Hepatocyte (in vitro differentiated cells): Measurements from ENCODE around the gene DPYD. TPM values are rescaled to one million over a fixed set of nuclear protein-coding genes. Genes with fewer than 3 reads are reported as not detected.

Experiments used
- DNase-seq: peaks from one replicate; pipeline ENCODE4 v3.0.0-alpha.2; 2016; ENCODE audit warnings: low spot score
- H2AFZ ChIP-seq: fragments of 200-600 bp; sonication (generic); 2 replicates; pipeline ENCODE4 v1.6.0; 2016; ENCODE audit warnings: antibody characterized with exemption, mild to moderate bottlenecking
- H3K27ac ChIP-seq: fragments of 200-600 bp; sonication (generic); 2 replicates; pipeline ENCODE4 v1.5.1; 2016; ENCODE audit warnings: mild to moderate bottlenecking
- H3K27me3 ChIP-seq: fragments of 200-600 bp; sonication (generic); 2 replicates; pipeline ENCODE4 v1.6.1; 2016
- H3K36me3 ChIP-seq: fragments of 200-600 bp; sonication (generic); replicated peaks from 2 replicates; pipeline ENCODE4 v1.5.1; 2016; ENCODE audit warnings: low read depth; ENCODE audit not compliant: insufficient read depth
- H3K4me1 ChIP-seq: fragments of 200-600 bp; sonication (generic); 2 replicates; pipeline ENCODE4 v1.5.1; 2016; ENCODE audit warnings: mild to moderate bottlenecking, moderate library complexity; ENCODE audit not compliant: insufficient read depth
- H3K4me2 ChIP-seq: fragments of 200-600 bp; sonication (generic); 2 replicates; pipeline ENCODE4 v1.6.0; 2016
- H3K4me3 ChIP-seq: fragments of 200-600 bp; sonication (generic); 2 replicates; pipeline ENCODE4 v1.5.1; 2016; ENCODE audit warnings: mild to moderate bottlenecking
- H3K79me2 ChIP-seq: fragments of 200-600 bp; sonication (generic); 2 replicates; pipeline ENCODE4 v1.6.0; 2017; ENCODE audit warnings: mild to moderate bottlenecking
- H3K9me2 ChIP-seq: fragments of 200-600 bp; sonication (generic); replicated peaks from 2 replicates; pipeline ENCODE4 v1.6.0; 2017; ENCODE audit warnings: mild to moderate bottlenecking; ENCODE audit not compliant: insufficient read depth
- H3K9me3 ChIP-seq: fragments of 200-600 bp; sonication (generic); 2 replicates; pipeline ENCODE4 v1.5.1; 2016; ENCODE audit warnings: low read depth, mild to moderate bottlenecking
- H4K20me1 ChIP-seq: fragments of 200-600 bp; sonication (generic); 2 replicates; pipeline ENCODE4 v1.6.0; 2016; ENCODE audit warnings: mild to moderate bottlenecking; ENCODE audit not compliant: insufficient read depth, poor library complexity, severe bottlenecking
- EZH2 ChIP-seq: fragments of 200-600 bp; sonication (generic); IDR thresholded peaks from 2 replicates; pipeline ENCODE4 v1.6.1; 2016; ENCODE audit warnings: antibody characterized with exemption, mild to moderate bottlenecking, borderline replicate concordance
- EZH2phosphoT487 ChIP-seq: fragments of 200-600 bp; sonication (generic); IDR thresholded peaks from one replicate; pipeline ENCODE4 v1.6.1; 2018; ENCODE audit warnings: antibody characterized with exemption, mild to moderate bottlenecking, low read depth, moderate library complexity; ENCODE audit not compliant: unreplicated experiment, severe bottlenecking
- WGBS: methylation state at CpG from one replicate; pipeline ENCODE4 v1.1.6; 2016; ENCODE audit warnings: low lambda C conversion rate; ENCODE audit errors: missing lambda C conversion rate; 5-methylcytosine and 5-hydroxymethylcytosine counted together
- polyA plus RNA-seq: library from polyadenylated mRNA; unstranded; fragments of >200 nt; fragmentation: Nextera tagmentation; extraction: Ambion mirVana; gene quantifications from 2 replicates; pipeline ENCODE4 v1.2.1, GENCODE V29; 2016
- total RNA-seq: library from RNA; depleted of rRNA; stranded (reverse); fragments of >200 nt; gene quantifications from 2 replicates; pipeline ENCODE4 v1.2.3, GENCODE V29; 2014
- TF ChIP-seq, protein P1 (sequence below): fragments of 200-600 bp; sonication (generic); IDR thresholded peaks from 2 replicates; pipeline ENCODE4 v1.5.1; 2016; ENCODE audit warnings: antibody characterized with exemption, mild to moderate bottlenecking; ENCODE audit not compliant: poor library complexity

Gene DPYD
- total and polyA plus RNA-seq, 2 experiments from 2014 or later: 7.5 to 21.8 TPM

DNA sequence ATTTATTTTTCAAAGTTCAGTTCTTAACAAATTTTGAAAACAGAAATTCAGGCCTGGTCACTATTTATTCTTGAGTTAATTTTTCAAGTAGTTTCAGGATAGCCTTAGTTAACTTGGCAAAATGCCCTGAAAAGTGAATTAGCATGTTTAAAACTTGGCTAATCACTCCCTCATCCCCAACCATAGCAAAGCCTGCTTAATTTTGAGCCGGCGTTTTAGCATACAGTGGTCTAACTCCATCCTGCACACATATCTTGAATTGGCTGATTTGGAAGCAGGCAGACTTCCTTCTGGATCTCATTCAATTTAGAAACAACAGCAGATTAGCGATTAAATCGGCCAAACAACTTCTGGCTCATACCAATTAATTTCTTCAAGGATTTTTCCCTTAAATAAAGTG is 760.0 kb downstream of the DPYD start:
- WGBS: 77% methylated on average over 4 of the region's 4 CpGs
- H4K20me1 ChIP-seq: no peaks in the 10 kb centered on the region
- no peaks in the 10 kb centered on the region for H3K9me3 ChIP-seq
- H3K79me2 ChIP-seq: no peaks in the 10 kb centered on the region
- H2AFZ ChIP-seq: no peak overlapping the region
- H3K4me1 ChIP-seq: no peaks in the 10 kb centered on the region
- H3K27me3 ChIP-seq: no peaks in the 10 kb centered on the region
- no peak for DNase-seq
- H3K9me2 ChIP-seq: no peaks in the 10 kb centered on the region
- TF ChIP-seq EZH2phosphoT487 (no peak), EZH2 (no peak)
- TF ChIP-seq, protein P1, sequence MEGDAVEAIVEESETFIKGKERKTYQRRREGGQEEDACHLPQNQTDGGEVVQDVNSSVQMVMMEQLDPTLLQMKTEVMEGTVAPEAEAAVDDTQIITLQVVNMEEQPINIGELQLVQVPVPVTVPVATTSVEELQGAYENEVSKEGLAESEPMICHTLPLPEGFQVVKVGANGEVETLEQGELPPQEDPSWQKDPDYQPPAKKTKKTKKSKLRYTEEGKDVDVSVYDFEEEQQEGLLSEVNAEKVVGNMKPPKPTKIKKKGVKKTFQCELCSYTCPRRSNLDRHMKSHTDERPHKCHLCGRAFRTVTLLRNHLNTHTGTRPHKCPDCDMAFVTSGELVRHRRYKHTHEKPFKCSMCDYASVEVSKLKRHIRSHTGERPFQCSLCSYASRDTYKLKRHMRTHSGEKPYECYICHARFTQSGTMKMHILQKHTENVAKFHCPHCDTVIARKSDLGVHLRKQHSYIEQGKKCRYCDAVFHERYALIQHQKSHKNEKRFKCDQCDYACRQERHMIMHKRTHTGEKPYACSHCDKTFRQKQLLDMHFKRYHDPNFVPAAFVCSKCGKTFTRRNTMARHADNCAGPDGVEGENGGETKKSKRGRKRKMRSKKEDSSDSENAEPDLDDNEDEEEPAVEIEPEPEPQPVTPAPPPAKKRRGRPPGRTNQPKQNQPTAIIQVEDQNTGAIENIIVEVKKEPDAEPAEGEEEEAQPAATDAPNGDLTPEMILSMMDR: no peak
- H3K4me3 ChIP-seq: no peak overlapping the region
- no peaks in the 10 kb centered on the region for H3K36me3 ChIP-seq
- H3K27ac ChIP-seq: no peak overlapping the region
- no peak overlapping the region for H3K4me2 ChIP-seq

DNA sequence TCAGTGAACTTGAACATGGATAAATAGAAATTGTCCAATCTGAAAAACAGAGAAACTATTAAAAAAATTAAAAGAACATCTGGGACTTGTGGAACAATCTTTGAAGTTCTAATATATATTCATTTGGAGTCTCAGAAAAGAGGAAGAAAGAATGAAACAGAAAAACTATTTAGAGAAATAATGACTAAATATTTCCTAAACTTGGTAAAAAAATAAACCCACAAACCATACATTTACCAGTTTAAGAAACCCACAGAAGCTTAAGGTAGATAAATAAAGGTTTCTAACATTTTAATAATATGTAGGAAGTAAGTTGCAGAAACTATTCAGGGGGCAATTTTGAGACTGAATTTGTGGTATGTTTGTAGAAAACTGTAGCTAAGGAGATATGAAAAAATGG is 761.5 kb downstream of the DPYD start:
- Histone ChIP-seq H3K79me2 (no peaks in the 10 kb centered on the region), H3K9me3 (no peaks in the 10 kb centered on the region), H3K36me3 (no peaks in the 10 kb centered on the region), H4K20me1 (no peaks in the 10 kb centered on the region), H2AFZ (no peak overlapping the region), H3K27me3 (no peaks in the 10 kb centered on the region), H3K4me2 (no peak overlapping the region), H3K27ac (no peak overlapping the region), H3K9me2 (no peaks in the 10 kb centered on the region), H3K4me1 (no peaks in the 10 kb centered on the region), H3K4me3 (no peak overlapping the region)
- TF ChIP-seq EZH2phosphoT487: no peak
- TF ChIP-seq, protein P1: no peak
- TF ChIP-seq EZH2: no peak
- no peak for DNase-seq

DNA sequence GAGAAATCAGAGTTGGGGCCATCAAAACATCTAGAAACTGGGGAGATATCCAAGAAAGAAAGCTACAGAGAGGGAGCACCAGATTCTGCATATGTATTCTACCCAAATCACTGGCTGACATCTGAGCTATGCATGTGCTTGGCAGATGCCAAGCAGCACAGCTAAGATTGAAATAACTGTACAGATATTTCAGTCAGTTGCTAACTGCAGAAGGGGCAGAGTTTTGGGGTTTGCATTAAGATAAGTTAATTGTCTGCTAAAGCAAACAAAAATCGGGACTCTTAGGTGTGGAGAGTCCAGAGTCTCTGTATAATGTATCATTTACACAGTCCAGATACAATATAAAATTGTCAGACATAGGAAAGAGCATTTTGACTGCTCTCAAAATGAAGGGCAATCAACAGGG is 762.1 kb downstream of the DPYD start:
- no peaks in the 10 kb centered on the region for H3K4me1 ChIP-seq
- H2AFZ ChIP-seq: no peak overlapping the region
- H3K27ac ChIP-seq: no peak overlapping the region
- TF ChIP-seq, protein P1: no peak
- TF ChIP-seq EZH2 (no peak), EZH2phosphoT487 (no peak)
- DNase-seq: no peak
- H3K4me2 ChIP-seq: no peak overlapping the region
- no peak overlapping the region for H3K4me3 ChIP-seq
- H4K20me1 ChIP-seq: no peaks in the 10 kb centered on the region
- no peaks in the 10 kb centered on the region for H3K36me3 ChIP-seq
- H3K9me3 ChIP-seq: no peaks in the 10 kb centered on the region
- 12% methylated on average over 1 of the region's 1 CpG for WGBS
- no peaks in the 10 kb centered on the region for H3K27me3 ChIP-seq
- H3K9me2 ChIP-seq: no peaks in the 10 kb centered on the region
- no peaks in the 10 kb centered on the region for H3K79me2 ChIP-seq

DNA sequence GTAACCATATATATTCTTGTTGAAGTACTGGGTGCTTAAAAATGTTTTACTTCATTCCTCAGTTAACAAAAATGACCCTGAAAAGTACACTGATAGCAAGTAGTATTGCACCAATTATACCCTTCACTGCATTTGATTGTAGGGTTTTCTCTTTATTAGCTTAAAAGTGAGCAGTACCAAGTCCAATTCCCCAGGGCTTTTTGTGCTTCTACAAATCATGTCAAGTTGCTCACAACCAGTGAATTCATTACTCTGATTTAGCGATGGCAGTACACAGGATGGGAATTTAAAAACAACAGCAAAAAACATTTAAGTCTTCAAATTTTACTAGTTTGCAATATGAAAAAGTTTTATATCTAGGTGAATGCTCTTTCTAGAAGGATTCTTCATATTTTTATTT is 762.8 kb downstream of the DPYD start:
- WGBS: 57% methylated on average over 1 of the region's 1 CpG

More for the DNA sequence above, 762.8 kb downstream of the DPYD start:
- no peaks in the 10 kb centered on the region for H3K27me3 ChIP-seq
- no peak for DNase-seq
- no peaks in the 10 kb centered on the region for H3K79me2 ChIP-seq
- H3K4me3 ChIP-seq: no peak overlapping the region
- H3K4me1 ChIP-seq: no peaks in the 10 kb centered on the region
- no peaks in the 10 kb centered on the region for H4K20me1 ChIP-seq
- no peak for TF ChIP-seq EZH2
- TF ChIP-seq EZH2phosphoT487: no peak
- TF ChIP-seq, protein P1: no peak
- no peak overlapping the region for H3K27ac ChIP-seq
- no peak overlapping the region for H3K4me2 ChIP-seq
- H3K36me3 ChIP-seq: no peaks in the 10 kb centered on the region
- H2AFZ ChIP-seq: no peak overlapping the region
- H3K9me3 ChIP-seq: no peaks in the 10 kb centered on the region
- H3K9me2 ChIP-seq: no peaks in the 10 kb centered on the region
